HL-60 (cell line): ENCODE results near the gene SLC10A7.

ENCODE experiments used
- CTCF ChIP-seq: IDR thresholded peaks from one replicate; pipeline ENCODE4 v1.5.1; 2011; ENCODE audit warnings: low read length, control low read depth, inconsistent platforms; ENCODE audit not compliant: insufficient read depth
- POLR2AphosphoS5 ChIP-seq: IDR thresholded peaks from 2 replicates; pipeline ENCODE4 v1.6.1; 2012; ENCODE audit warnings: low read depth
- TF ChIP-seq, protein P1 (sequence below): IDR thresholded peaks from 2 replicates; pipeline ENCODE4 v1.6.1; 2012; ENCODE audit warnings: low read depth; ENCODE audit not compliant: insufficient replicate concordance

GRCh38 chr4:146482788-146483187 lies 39.0 kb downstream of the SLC10A7 start:
- no peak for TF ChIP-seq CTCF
- TF ChIP-seq, protein P1, sequence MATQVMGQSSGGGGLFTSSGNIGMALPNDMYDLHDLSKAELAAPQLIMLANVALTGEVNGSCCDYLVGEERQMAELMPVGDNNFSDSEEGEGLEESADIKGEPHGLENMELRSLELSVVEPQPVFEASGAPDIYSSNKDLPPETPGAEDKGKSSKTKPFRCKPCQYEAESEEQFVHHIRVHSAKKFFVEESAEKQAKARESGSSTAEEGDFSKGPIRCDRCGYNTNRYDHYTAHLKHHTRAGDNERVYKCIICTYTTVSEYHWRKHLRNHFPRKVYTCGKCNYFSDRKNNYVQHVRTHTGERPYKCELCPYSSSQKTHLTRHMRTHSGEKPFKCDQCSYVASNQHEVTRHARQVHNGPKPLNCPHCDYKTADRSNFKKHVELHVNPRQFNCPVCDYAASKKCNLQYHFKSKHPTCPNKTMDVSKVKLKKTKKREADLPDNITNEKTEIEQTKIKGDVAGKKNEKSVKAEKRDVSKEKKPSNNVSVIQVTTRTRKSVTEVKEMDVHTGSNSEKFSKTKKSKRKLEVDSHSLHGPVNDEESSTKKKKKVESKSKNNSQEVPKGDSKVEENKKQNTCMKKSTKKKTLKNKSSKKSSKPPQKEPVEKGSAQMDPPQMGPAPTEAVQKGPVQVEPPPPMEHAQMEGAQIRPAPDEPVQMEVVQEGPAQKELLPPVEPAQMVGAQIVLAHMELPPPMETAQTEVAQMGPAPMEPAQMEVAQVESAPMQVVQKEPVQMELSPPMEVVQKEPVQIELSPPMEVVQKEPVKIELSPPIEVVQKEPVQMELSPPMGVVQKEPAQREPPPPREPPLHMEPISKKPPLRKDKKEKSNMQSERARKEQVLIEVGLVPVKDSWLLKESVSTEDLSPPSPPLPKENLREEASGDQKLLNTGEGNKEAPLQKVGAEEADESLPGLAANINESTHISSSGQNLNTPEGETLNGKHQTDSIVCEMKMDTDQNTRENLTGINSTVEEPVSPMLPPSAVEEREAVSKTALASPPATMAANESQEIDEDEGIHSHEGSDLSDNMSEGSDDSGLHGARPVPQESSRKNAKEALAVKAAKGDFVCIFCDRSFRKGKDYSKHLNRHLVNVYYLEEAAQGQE, result no peak
- TF ChIP-seq POLR2AphosphoS5, result no peak
